Activated T-helper 1 cell treated with anti-CD3 and anti-CD28 coated beads, Interleukin-2, amount 50 U/mL, for 16 hours (primary cell): ENCODE measurements around the gene GAS2L2.

ENCODE experiments used
- DNase-seq, 2 donors: peaks; one replicate each; pipeline ENCODE4 v3.0.0-alpha.2; 2020; ENCODE audit warnings: low read depth in 1 of 2, low spot score in 1 of 2

GAS2L2 gene

GRCh38 chr17:35748341-35748841, 4.6 kb downstream of the GAS2L2 start:
- no peak for DNase-seq

- DNase-seq: peak; percentile 51 to 63
Measured at GRCh38 chr17:35747540-35748017, 5.5 kb downstream of the GAS2L2 start.

GRCh38 chr17:35745749-35746320, 7.2 kb downstream of the GAS2L2 start:
- no peak for DNase-seq

- DNase-seq: no peak
Measured at GRCh38 chr17:35745246-35745645, 7.8 kb downstream of the GAS2L2 start.

- no peak for DNase-seq
Measured at GRCh38 chr17:35744830-35745229, 8.2 kb downstream of the GAS2L2 start.

GRCh38 chr17:35743626-35744328, 9.3 kb downstream of the GAS2L2 start:
- no peak for DNase-seq

GRCh38 chr17:35742896-35743477, 10.1 kb downstream of the GAS2L2 start:
- DNase-seq: no peak

GRCh38 chr17:35742496-35742895, 10.5 kb downstream of the GAS2L2 start:
- DNase-seq: no peak

- no peak for DNase-seq
Measured at GRCh38 chr17:35740997-35741931, 11.8 kb downstream of the GAS2L2 start.

- DNase-seq: no peak
Measured at GRCh38 chr17:35740216-35740615, 12.8 kb downstream of the GAS2L2 start.

- DNase-seq: no peak
Measured at GRCh38 chr17:35738519-35739133, 14.4 kb downstream of the GAS2L2 start.

GRCh38 chr17:35736236-35736635, 16.8 kb downstream of the GAS2L2 start:
- no peak for DNase-seq

GRCh38 chr17:35735036-35735805, 17.8 kb downstream of the GAS2L2 start:
- no peak for DNase-seq

GRCh38 chr17:35734396-35734795, 18.6 kb downstream of the GAS2L2 start:
- no peak for DNase-seq

GRCh38 chr17:35733366-35733765, 19.7 kb downstream of the GAS2L2 start:
- DNase-seq: no peak

GRCh38 chr17:35732806-35733136, 20.3 kb downstream of the GAS2L2 start:
- no peak for DNase-seq

- no peak for DNase-seq
Measured at GRCh38 chr17:35731917-35732805, 20.9 kb downstream of the GAS2L2 start.

GRCh38 chr17:35731239-35731916, 21.7 kb downstream of the GAS2L2 start, which contains the start of gene RASL10B:
TSS of gene RASL10B (plus strand) at chr17:35731639. CDS start at chr17:35735185, 3,546 bp downstream.
- peak in 1 of 2 donors; percentile 23 for DNase-seq
